ENCODE measurements around the gene RYR2.

- TF ChIP-seq, protein P1, sequence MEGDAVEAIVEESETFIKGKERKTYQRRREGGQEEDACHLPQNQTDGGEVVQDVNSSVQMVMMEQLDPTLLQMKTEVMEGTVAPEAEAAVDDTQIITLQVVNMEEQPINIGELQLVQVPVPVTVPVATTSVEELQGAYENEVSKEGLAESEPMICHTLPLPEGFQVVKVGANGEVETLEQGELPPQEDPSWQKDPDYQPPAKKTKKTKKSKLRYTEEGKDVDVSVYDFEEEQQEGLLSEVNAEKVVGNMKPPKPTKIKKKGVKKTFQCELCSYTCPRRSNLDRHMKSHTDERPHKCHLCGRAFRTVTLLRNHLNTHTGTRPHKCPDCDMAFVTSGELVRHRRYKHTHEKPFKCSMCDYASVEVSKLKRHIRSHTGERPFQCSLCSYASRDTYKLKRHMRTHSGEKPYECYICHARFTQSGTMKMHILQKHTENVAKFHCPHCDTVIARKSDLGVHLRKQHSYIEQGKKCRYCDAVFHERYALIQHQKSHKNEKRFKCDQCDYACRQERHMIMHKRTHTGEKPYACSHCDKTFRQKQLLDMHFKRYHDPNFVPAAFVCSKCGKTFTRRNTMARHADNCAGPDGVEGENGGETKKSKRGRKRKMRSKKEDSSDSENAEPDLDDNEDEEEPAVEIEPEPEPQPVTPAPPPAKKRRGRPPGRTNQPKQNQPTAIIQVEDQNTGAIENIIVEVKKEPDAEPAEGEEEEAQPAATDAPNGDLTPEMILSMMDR (IDR thresholded peaks at IDR 0.05): peak in 4 of 6 experiments; percentile 10 to 74 (median 68)
- TF ChIP-seq POLR2A (IDR thresholded peaks at IDR 0.05): no peak
Observed at GRCh38 chr1:237677979-237678378, 636.0 kb downstream of the RYR2 start.
